Measurements from ENCODE around the gene NME2.

DNA sequence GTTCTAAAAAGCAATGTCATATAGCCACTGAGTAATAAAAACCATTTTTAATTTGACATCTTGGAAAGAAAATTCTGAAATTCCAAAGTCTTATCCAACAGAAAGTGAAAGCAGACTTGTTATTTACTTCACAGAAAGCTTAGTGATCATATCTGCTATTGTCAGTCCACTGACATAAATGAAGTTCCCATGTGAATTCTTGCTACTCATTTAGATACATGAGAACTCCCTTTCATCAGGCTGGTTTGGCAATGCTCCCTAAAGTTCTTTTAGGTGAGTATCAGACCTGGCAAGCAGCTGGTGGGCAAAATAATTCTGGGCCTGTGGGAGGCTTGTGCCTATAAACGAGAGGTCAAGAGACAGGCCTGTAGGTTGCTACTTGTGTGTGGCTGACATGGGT lies 23.4 kb downstream of the NME2 start:
- TF ChIP-seq, protein P1, sequence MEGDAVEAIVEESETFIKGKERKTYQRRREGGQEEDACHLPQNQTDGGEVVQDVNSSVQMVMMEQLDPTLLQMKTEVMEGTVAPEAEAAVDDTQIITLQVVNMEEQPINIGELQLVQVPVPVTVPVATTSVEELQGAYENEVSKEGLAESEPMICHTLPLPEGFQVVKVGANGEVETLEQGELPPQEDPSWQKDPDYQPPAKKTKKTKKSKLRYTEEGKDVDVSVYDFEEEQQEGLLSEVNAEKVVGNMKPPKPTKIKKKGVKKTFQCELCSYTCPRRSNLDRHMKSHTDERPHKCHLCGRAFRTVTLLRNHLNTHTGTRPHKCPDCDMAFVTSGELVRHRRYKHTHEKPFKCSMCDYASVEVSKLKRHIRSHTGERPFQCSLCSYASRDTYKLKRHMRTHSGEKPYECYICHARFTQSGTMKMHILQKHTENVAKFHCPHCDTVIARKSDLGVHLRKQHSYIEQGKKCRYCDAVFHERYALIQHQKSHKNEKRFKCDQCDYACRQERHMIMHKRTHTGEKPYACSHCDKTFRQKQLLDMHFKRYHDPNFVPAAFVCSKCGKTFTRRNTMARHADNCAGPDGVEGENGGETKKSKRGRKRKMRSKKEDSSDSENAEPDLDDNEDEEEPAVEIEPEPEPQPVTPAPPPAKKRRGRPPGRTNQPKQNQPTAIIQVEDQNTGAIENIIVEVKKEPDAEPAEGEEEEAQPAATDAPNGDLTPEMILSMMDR (IDR thresholded peaks at IDR 0.05): no peak
- no peak for TF ChIP-seq POLR2A (IDR thresholded peaks at IDR 0.05)
- no peak for TF ChIP-seq EP300 (IDR thresholded peaks at IDR 0.05)

Data from upper lobe of left lung (tissue), 4 donors.